ENCODE data around the gene KCTD6. TPM values are rescaled to one million over a fixed set of nuclear protein-coding genes. Genes with fewer than 3 reads are reported as not detected.

Gene KCTD6
- polyA plus RNA-seq, 1 of the 3 experiments (the other 2 are of a cell fraction) = 7.8 TPM

- TF ChIP-seq TAF1 (IDR thresholded peaks at IDR 0.05; ENCODE audit: borderline replicate concordance, low read depth, low read length) (peak; percentile 24; the same call in 1 of the 2 replicates), GATA2 (CRISPR knock-in tag; IDR thresholded peaks at IDR 0.05) (no peak), RFX5 (IDR thresholded peaks at IDR 0.05; ENCODE audit: low read length) (no peak), SMC3 (IDR thresholded peaks at IDR 0.05; ENCODE audit: low read depth, low read length) (peak; percentile 64), JUND (IDR thresholded peaks at IDR 0.05) (no peak), EZH2phosphoT487 (IDR thresholded peaks at IDR 0.05; ENCODE audit: borderline replicate concordance, low read depth) (no peak), FOXJ3 (CRISPR knock-in tag; IDR thresholded peaks at IDR 0.05) (no peak), YY1 (IDR thresholded peaks at IDR 0.05; ENCODE audit: low read depth) (no peak)
- TF ChIP-seq, protein P1, sequence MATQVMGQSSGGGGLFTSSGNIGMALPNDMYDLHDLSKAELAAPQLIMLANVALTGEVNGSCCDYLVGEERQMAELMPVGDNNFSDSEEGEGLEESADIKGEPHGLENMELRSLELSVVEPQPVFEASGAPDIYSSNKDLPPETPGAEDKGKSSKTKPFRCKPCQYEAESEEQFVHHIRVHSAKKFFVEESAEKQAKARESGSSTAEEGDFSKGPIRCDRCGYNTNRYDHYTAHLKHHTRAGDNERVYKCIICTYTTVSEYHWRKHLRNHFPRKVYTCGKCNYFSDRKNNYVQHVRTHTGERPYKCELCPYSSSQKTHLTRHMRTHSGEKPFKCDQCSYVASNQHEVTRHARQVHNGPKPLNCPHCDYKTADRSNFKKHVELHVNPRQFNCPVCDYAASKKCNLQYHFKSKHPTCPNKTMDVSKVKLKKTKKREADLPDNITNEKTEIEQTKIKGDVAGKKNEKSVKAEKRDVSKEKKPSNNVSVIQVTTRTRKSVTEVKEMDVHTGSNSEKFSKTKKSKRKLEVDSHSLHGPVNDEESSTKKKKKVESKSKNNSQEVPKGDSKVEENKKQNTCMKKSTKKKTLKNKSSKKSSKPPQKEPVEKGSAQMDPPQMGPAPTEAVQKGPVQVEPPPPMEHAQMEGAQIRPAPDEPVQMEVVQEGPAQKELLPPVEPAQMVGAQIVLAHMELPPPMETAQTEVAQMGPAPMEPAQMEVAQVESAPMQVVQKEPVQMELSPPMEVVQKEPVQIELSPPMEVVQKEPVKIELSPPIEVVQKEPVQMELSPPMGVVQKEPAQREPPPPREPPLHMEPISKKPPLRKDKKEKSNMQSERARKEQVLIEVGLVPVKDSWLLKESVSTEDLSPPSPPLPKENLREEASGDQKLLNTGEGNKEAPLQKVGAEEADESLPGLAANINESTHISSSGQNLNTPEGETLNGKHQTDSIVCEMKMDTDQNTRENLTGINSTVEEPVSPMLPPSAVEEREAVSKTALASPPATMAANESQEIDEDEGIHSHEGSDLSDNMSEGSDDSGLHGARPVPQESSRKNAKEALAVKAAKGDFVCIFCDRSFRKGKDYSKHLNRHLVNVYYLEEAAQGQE (IDR thresholded peaks at IDR 0.05; ENCODE audit: low read depth, low read length) = no peak
These were observed at the start of gene KCTD6 (continued) for GRCh38 chr3:58491506-58492402.

GRCh38 chr3:58452176-58452575, 39.7 kb upstream of the KCTD6 start:
- Histone ChIP-seq H3K9me2 (no peaks in the 10 kb centered on the region), H3K27ac (ENCODE audit: low read depth in 2 of 2, low read length in 1 of 2) (no peak overlapping the region), H3K27me3 (ENCODE audit: insufficient read depth) (no peaks in the 10 kb centered on the region), H3K4me3 (ENCODE audit: low read depth in 2 of 2, low read length in 1 of 2) (no peak overlapping the region), H2AFZ (ENCODE audit: low read depth) (no peak overlapping the region), H3K9ac (no peak overlapping the region), H3K79me2 (ENCODE audit: insufficient read depth) (no peaks in the 10 kb centered on the region), H3K4me1 (ENCODE audit: control insufficient read depth in 1 of 2, insufficient read depth in 2 of 2, low read depth in 1 of 2, low read length in 1 of 2) (no peaks in the 10 kb centered on the region), H3K36me3 (replicated peaks in 1 of 2; ENCODE audit: control insufficient read depth in 1 of 2, insufficient read depth in 2 of 2, low read length in 1 of 2) (no peaks in the 10 kb centered on the region), H3K4me2 (no peak overlapping the region), H3K9me3 (0 out of 2 replicates have a peak, but pooled peaks cover 5% of the 10 kb centered on the region), H3F3A (replicated peaks; ENCODE audit: insufficient read depth) (no peaks in the 10 kb centered on the region), H4K20me1 (ENCODE audit: insufficient read depth) (no peaks in the 10 kb centered on the region)
- CTCF ChIA-PET = interaction anchor here (4.6 kb wide), 1 partner anchor 12 kb away, joined by 18 read pairs; no protein-coding TSS in a partner anchor
- POLR2A ChIA-PET = no interaction called here
- TF ChIP-seq GABPA (IDR thresholded peaks at IDR 0.05; ENCODE audit: low read depth) (no peak), IRF3 (IDR thresholded peaks at IDR 0.05; ENCODE audit: low read depth, low read length) (no peak), RCOR1 (IDR thresholded peaks at IDR 0.05; ENCODE audit: low read length) (no peak)
- TF ChIP-seq, protein P1 (IDR thresholded peaks at IDR 0.05; ENCODE audit: low read depth, low read length) = no peak
- 8% methylated on average over 1 of the region's 1 CpG for WGBS (ENCODE audit: low lambda C conversion rate)
- DNase-seq = no peak

Data from SK-N-SH (cell line).